Stimulated activated CD8-positive, alpha-beta memory T cell treated with anti-CD3 and anti-CD28 coated beads, Interleukin-7, amount 100 ng/mL, for 48 hours (primary cell): ENCODE results near the gene SPDYE16.
"Not testable (repeated sequence)": the region's sequence is repeated elsewhere in the genome, so short reads cannot be mapped to it uniquely, and the experiment has no call there.

ENCODE experiments used
- DNase-seq, 2 donors: peaks; one replicate each; pipeline ENCODE4 v3.0.0-alpha.2; 2020; ENCODE audit warnings: low read depth in 1 of 2; ENCODE audit errors: extremely low read depth in 1 of 2

The SPDYE16 gene, protein sequence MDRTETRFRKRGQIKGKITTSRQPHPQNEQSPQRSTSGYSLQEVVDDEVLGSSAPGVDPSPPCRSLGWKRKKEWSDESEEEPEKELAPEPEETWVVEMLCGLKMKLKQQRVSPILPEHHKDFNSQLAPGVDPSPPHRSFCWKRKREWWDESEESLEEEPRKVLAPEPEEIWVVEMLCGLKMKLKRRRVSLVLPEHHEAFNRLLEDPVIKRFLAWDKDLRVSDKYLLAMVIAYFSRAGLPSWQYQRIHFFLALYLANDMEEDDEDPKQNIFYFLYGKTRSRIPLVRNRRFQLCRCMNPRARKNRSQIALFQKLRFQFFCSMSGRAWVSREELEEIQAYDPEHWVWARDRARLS

GRCh38 chr7:76543197-76543596, at the start of gene SPDYE16:
TSS of gene SPDYE16 (minus strand) at chr7:76543297. CDS start at chr7:76541459, 1,838 bp downstream.
- not testable (repeated sequence) for DNase-seq

DNA sequence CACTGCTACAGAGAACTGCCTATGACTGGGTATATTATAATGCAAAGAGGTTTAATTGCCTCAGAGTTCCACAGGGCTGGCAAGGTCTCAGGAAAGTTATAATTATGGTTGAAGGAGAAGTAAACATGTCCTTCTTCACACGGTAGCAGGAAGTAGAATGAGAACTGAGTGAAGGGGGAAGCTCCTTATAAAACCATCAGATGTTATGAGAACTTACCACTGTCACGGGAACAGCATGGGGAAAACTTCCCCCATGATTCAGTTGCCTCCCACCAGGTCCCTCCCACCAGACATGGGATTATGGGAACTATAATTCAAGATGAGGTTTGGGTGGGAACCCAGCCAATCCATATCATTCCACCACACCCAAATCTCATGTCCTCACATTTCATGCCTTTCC, 49.6 kb upstream of the SPDYE16 start:
- not testable (repeated sequence) for DNase-seq

GRCh38 chr7:76591602-76592304, 48.7 kb upstream of the SPDYE16 start:
- DNase-seq = not testable (repeated sequence)

GRCh38 chr7:76591033-76591432, 47.9 kb upstream of the SPDYE16 start:
- DNase-seq = not testable (repeated sequence)

DNA sequence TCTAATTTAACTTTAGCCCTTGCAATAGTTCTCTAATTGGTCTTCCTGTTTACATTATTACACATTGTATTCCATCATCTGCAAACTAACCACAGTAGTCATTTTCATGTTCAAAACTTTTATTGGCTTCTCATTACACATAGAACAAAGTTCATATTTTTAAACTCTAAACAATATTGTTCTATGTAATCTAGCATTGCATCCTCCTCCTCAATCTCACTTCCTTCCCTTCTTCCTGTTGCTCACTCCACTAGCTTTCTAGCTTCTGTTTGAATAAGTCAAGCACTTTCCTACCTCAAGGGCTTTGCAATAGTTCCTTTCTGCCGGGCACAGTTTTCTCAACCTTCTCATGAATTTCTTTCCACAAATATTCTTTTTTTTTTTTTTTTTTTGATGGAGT, 45.5 kb upstream of the SPDYE16 start:
- not testable (repeated sequence) for DNase-seq

- not testable (repeated sequence) for DNase-seq
Measured at GRCh38 chr7:76586585-76587315, 43.7 kb upstream of the SPDYE16 start.

GRCh38 chr7:76583636-76584281, 40.7 kb upstream of the SPDYE16 start:
- not testable (repeated sequence) for DNase-seq

- not testable (repeated sequence) for DNase-seq
Measured at GRCh38 chr7:76582848-76583631, 39.9 kb upstream of the SPDYE16 start.

DNA sequence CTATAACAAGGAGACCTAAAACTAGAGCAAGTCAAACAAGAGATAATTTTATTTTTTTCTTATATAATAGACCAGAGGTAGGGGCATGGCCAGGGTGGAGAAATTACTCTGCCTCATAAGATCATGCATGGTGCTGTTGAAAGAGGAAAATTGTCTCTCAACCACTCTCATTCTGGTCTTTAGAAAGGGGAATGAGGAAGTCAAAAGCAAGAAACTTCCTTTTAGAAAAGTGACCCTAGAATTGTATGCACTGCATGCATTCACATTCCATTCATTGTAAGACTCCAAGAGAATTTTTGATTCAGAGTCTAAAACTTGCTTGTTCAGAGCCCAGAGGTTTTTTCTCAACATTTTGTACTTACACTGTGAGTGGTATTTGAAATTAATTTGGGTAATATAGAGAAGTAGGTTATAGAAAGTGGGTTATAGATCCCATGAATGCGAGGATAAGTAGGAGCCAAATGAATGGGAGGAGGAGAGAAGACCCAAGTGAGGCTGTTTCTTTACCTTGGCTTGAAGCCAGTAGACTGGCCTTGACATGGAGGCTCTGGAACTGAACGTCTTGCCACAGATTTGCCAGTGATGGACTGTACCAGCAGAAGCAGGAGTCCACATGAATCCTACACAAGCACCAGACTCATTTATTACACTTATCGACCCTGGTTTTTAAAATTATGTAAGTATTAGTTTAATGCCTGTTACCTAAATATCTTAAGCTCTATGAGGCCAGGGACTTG, 33.0 kb upstream of the SPDYE16 start:
- not testable (repeated sequence) for DNase-seq

DNA sequence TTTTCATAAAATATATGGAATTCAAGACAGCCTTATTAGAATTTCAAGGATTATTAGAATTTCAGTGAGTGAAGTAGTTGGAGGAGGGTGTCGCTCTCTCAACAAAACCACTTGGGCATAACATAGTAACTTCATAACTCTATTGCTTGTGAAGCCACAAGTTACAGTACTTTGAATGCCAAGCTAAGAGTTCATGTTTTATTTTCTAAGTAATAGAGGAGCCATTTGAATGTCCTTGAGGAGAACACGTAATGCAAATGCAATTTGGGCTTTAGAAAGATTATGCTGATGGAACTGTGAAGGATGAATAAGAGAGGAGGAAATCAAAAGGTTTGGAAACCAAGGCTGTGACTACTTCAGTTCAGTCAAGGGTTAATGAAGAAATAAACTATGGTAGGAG, 32.3 kb upstream of the SPDYE16 start:
- DNase-seq = not testable (repeated sequence)

DNA sequence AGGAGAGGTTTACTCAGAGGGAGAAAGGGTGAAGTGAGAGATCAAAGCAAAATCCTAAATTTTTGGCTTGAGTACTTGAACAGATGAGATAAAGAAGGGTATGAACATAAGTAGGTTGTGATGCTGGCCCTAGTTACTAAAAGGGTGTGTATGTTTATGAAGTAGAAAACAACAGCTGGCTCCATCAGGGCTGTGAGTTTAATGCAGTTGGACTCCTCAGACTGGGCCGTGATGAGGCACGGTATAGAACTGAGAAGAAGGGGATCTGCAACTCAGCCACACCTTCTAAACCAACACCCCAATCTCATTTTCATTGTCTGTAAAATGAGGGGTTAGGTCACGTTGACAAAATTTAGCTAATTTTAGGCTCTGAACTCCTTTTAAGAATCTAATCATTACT, 29.2 kb upstream of the SPDYE16 start:
- DNase-seq = not testable (repeated sequence)

GRCh38 chr7:76570324-76570775, 27.3 kb upstream of the SPDYE16 start:
- not testable (repeated sequence) for DNase-seq

GRCh38 chr7:76568742-76569141, 25.6 kb upstream of the SPDYE16 start:
- DNase-seq = not testable (repeated sequence)

GRCh38 chr7:76567753-76568152, 24.7 kb upstream of the SPDYE16 start:
- not testable (repeated sequence) for DNase-seq

DNA sequence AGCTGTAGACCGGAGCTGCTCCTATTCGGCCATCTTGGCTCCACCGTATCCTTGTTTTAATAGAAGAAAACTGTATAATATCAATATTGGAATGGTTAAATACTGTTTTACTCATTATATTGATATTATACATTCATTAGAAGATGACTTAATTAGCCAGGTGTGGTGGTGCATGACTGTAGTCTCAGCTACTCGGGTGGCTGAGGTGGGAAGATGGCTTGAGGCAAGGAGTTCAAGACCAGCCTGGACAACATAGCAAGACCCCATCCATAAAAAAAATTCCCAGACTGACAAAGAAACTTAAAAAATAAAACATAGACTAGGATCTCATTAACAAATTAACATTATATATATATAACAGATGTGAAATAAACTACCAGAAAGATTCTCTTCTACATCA, 24.2 kb upstream of the SPDYE16 start:
- DNase-seq = not testable (repeated sequence)

GRCh38 chr7:76565001-76565400, 21.9 kb upstream of the SPDYE16 start:
- not testable (repeated sequence) for DNase-seq

DNA sequence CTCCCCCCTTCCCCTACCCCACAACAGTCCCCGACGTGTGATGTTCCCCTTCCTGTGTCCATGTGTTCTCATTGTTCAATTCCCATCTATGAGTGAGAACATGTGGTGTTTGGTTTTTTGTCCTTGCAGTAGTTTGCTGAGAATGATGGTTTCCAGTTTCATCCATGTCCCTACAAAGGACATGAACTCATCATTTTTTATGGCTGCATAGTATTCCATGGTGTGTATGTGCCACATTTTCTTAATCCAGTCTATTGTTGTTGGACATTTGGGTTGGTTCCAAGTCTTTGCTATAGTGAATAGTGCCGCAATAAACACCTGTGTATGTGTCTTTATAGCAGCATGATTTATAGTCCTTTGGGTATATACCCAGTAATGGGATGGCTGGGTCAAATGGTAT, 18.2 kb upstream of the SPDYE16 start:
- not testable (repeated sequence) for DNase-seq

GRCh38 chr7:76560157-76560556, 17.1 kb upstream of the SPDYE16 start:
- DNase-seq = not testable (repeated sequence)

- DNase-seq = not testable (repeated sequence)
Measured at GRCh38 chr7:76559685-76560084, 16.6 kb upstream of the SPDYE16 start.
